HG03469 (cell line): ENCODE results near the gene AKAIN1.

ENCODE experiments used
- ATAC-seq: cut with Tn5 transposase; IDR thresholded peaks from one replicate; pipeline ENCODE4 v1.9.1; 2021; ENCODE audit warnings: mild to moderate bottlenecking, moderate library complexity, moderate number of reproducible peaks; ENCODE audit not compliant: unreplicated experiment

Gene AKAIN1

GRCh38 chr18:5197032-5197434 is at the start of gene AKAIN1:
Gene AKAIN1, minus strand, starts transcription at chr18:5197257. Its CDS starts 204 bp downstream, at chr18:5197053.
- ATAC-seq: no peak

- ATAC-seq: no peak
These were observed 47.9 kb upstream of the AKAIN1 start for GRCh38 chr18:5244941-5245340.

- ATAC-seq: no peak
These were observed 42.4 kb upstream of the AKAIN1 start for GRCh38 chr18:5239447-5239846.

GRCh38 chr18:5238371-5238976 is 41.4 kb upstream of the AKAIN1 start:
- ATAC-seq: peak; percentile 19

DNA sequence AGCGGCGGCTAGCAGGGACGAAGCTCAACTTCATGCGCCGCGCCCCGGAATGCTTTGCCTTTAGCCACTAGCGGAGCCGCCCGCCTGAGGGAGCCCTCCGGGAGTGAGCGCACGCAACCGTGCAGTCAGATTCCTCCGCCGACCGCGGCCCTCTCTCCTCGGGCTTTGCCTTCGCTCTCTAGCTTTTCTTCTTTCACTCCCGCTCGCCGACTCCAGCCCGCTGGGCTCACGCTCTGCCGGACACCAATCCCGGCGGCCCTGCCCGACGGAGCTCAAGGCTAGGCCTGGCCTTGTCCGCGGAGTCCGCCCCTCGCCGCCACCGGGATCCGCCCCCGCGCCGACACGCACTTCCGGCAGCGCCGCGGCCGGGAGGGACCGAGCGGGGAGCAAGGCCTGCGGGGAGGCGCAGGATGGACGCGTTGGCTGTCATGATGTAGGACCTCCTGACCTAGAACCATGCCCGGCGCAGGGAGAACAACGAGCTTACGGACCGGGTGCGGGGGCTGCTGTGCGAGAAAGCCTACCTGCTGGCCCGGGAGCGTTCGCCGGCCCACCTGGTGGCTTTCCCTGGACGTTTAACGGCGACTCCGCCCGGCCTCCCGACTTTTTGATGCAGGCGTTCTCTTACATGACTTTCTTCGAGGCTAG is 40.8 kb upstream of the AKAIN1 start:
- ATAC-seq: peak; percentile 85

DNA sequence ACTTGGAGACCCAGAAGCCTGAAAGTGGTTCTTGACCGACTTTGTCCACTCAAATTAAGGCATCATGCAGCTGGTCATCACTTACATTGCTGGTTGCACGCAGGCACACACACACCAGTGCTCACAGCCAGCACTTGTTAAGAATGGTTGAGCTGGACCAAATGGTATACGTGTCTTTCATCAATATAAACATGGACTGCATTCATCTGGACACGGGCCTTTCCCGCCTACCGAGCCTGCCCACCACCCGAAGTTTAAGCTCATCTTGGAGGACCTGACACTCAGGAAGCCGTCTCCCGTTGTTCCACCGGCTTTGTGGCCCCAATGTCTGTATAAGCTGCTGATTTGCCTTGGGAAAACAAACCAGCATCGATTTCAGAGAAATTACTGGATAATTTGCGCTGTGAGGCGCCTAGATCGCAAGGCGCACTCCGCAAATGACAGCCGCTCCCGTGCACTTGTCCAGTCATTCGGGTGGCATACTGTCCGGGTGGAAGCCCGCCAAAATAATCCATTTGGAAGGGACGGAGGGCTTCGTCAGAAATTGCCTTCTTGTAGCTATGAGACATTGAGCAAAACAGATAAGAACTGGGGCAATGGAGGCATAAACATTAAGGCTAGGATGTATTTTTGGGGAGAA is 40.1 kb upstream of the AKAIN1 start:
- peak; percentile 9 for ATAC-seq

DNA sequence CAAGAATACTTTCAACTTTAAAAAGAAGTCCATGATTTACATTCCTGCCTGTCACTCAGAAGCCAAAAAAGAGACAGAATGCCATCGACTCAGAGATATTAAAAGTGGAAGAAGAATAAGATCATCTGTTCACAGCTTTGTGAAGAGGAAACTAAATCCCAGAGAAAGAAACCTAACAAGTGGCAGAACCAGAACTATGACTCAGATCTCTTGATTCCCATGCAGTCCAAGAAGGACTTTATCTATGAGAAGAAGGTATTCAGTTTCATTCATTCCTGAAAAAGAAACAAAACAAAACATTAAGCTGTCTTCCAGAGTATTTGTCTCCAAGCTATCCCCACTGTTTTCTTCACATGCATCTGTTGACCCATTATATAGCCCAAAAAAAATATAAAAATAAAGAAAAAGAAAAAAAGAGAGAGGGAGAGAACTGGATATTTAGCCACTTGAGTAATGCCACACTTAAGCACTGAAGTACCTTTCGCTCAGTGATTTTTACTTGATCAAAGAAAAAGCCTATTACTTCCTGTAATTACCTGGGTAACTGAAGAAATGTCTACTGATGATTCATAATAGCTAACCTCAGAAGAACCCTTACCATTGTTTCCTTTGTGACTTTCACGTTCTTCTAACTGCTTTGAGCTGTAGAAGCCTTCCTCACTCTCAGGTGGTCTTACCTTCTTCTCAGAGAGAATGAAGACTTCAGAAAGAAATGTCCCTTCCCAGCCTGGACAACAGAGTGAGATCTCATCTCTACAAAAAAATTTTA is 17.7 kb upstream of the AKAIN1 start:
- no peak for ATAC-seq

- no peak for ATAC-seq
These were observed 10.6 kb upstream of the AKAIN1 start for GRCh38 chr18:5207471-5208150.

DNA sequence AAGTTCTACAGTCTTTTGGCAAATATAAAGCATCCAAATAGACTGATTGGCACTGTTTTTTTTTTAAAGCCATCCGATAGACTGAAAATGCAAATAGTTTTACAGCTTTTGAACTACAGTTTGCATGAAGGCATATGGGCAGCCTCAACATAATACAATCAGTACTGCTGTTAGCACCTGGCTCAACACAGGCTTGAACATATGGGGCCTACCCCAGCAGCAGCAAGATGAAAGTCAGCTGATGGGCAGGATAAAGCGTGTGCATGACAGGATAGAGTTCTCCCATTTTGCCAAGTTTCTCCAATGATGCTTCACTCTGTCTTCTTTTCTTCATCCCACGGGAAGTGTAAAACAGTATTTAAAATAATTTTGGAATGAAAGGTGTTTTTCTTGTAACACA is 1.3 kb upstream of the AKAIN1 start:
- no peak for ATAC-seq

GRCh38 chr18:5197461-5197860 is 404 bp upstream of the AKAIN1 start:
- no peak for ATAC-seq

- ATAC-seq: no peak
These were observed 615 bp downstream of the AKAIN1 start for GRCh38 chr18:5196253-5197031.

DNA sequence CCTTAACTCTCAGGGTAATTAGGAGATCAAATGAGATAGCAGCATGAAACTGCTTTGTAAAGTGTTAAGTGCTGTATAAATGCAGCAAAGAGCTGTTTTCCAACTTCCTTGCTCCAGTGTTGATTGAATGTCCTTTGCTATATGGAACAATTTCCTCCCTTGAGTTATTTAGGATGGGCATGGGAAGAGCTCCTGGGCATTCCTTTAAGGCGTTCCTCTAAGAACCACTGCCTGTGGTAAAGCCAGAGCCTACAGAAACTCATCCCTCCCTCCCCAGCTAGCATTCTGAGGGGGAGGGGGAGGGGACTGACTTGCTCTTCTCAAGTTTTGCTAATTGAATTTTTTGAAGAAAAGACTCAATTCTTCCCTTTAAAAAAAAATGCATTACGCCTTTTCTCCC is 1.4 kb downstream of the AKAIN1 start:
- no peak for ATAC-seq

DNA sequence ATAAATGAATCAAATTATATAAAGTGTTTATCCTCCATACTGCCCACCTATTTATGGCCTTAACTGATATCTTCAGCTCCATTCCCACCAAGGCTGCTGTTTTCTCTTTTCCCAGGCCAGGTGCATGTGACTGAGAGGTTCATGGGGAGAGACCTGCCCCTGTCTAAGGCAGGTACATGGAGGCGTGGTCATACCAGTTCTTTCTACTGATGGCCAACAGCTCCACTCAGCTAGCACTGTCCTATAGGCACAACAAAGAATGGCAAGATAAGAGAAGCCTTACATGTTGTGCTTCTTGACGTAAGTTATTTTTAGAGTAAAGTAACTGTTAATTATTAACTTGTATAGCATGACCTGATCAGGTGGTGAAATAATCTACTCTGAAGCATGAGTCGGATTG is 16.8 kb downstream of the AKAIN1 start:
- no peak for ATAC-seq

- no peak for ATAC-seq
These were observed 18.5 kb downstream of the AKAIN1 start for GRCh38 chr18:5178519-5178918.

DNA sequence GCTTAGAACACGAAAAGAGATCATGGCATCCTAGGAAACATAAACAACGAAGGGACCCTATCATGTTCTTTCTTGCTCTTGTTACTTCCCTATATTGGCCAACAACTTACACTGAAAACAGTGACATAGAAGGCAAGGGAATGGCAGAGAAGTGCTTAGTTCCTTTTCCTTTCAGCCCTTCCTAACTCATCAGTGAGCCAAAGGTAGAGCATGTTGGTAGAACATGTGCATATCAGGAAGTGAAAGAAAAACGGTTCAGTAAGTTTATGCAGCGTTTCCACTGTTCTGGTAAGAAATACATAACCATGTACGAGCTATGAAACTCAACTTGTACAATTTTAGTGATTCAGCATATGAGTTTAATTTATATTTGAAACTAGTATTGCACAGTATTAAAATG is 21.7 kb downstream of the AKAIN1 start:
- ATAC-seq: peak; percentile 86

DNA sequence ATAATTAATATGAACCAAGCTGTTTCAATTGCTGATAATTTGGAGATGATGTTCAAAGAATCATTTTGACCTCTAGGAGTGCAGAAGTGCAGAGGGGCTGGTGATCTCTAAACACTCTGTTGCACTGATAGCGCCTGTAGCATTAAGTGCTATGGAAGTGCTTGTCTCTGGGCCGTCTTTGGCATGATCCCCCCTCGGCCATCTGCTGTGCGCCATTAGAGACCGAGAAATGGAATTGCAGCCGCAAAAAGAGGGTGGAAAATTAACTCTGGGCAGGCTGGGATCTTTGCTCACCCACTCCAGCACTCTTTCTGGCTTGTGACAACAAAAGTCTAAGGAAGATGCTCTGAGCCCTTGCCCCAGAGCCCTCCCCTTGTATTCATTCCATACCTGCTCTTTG is 23.4 kb downstream of the AKAIN1 start:
- ATAC-seq: no peak

GRCh38 chr18:5173236-5173635 is 23.8 kb downstream of the AKAIN1 start:
- no peak for ATAC-seq

GRCh38 chr18:5167831-5168230 is 29.2 kb downstream of the AKAIN1 start:
- no peak for ATAC-seq

GRCh38 chr18:5166606-5167280 is 30.3 kb downstream of the AKAIN1 start:
- ATAC-seq: no peak

DNA sequence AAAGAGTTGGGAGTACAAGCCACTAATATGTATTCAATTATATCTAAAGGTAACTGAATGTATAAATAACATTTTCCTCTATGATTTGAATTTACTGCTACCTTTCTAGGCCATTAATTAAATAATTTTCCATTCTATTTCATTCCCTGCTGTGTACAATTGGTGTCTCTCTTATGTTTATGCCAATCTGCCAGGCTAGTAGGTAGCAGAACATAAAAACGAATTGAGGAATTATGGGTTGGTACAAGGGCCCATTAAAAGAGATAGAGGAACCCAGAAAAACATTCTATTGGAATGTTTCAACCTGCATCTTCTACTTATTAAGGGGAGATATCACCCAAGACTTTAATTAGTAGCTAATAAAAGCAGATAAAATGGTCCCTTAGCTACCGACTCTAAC is 32.2 kb downstream of the AKAIN1 start:
- no peak for ATAC-seq
